ENCODE measurements around the gene KLF1. TPM values are rescaled to one million over a fixed set of nuclear protein-coding genes. Genes with fewer than 3 reads are reported as not detected.
A peak's percentile ranks its signal among the peaks of the same experiment; 100 is the strongest.

KLF1 gene
- total and polyA plus RNA-seq, 2 of the 13 experiments (the other 11 are each of a cell fraction or from before 2014, with no cell fraction given) = not detected

- TF ChIP-seq ZNF430 (CRISPR knock-in tag; IDR thresholded peaks at IDR 0.05) (no peak), SP140L (CRISPR knock-in tag; IDR thresholded peaks at IDR 0.05; ENCODE audit: borderline replicate concordance) (no peak), PHB2 (IDR thresholded peaks at IDR 0.05; ENCODE audit: partially characterized antibody) (no peak), ZZZ3 (CRISPR knock-in tag; IDR thresholded peaks at IDR 0.05; ENCODE audit: borderline replicate concordance) (no peak; the same call in 1 of the 2 replicates), BCLAF1 (IDR thresholded peaks at IDR 0.05) (no peak), MYNN (CRISPR knock-in tag; IDR thresholded peaks at IDR 0.05; ENCODE audit: low read depth) (no peak), ZNF616 (CRISPR knock-in tag; IDR thresholded peaks at IDR 0.05; ENCODE audit: low read depth) (0 out of 2 replicates have a peak, but pooled peaks have one; percentile 33), PAWR (CRISPR knock-in tag; IDR thresholded peaks at IDR 0.05; ENCODE audit: borderline replicate concordance) (no peak), ZNF691 (CRISPR knock-in tag; IDR thresholded peaks at IDR 0.05; ENCODE audit: borderline replicate concordance, low read depth) (peak; percentile 99), ZBTB8A (CRISPR knock-in tag; IDR thresholded peaks at IDR 0.05; ENCODE audit: borderline replicate concordance, low read depth) (no peak), MAFG (CRISPR knock-in tag; IDR thresholded peaks at IDR 0.05) (no peak), FOXP1 (IDR thresholded peaks at IDR 0.05) (no peak), FOXP1 (CRISPR knock-in tag; IDR thresholded peaks at IDR 0.05) (no peak), PLSCR1 (CRISPR knock-in tag; IDR thresholded peaks at IDR 0.05; ENCODE audit: borderline replicate concordance) (peak; percentile 49; the same call in 1 of the 2 replicates), RELA (CRISPR knock-in tag; IDR thresholded peaks at IDR 0.05) (no peak; the same call in 1 of the 2 replicates), ZNF530 (CRISPR knock-in tag; IDR thresholded peaks at IDR 0.05; ENCODE audit: low read depth) (0 out of 2 replicates have a peak, but pooled peaks have one; percentile 27), ATM (IDR thresholded peaks at IDR 0.05; ENCODE audit: borderline replicate concordance) (no peak), NFIB (CRISPR knock-in tag; IDR thresholded peaks at IDR 0.05; ENCODE audit: borderline replicate concordance) (no peak), ZBTB34 (CRISPR knock-in tag; IDR thresholded peaks at IDR 0.05) (0 out of 2 replicates have a peak, but pooled peaks have one; percentile 43), ZNF12 (CRISPR knock-in tag; IDR thresholded peaks at IDR 0.05) (no peak), STAT6 (CRISPR knock-in tag; IDR thresholded peaks at IDR 0.05; ENCODE audit: borderline replicate concordance) (no peak)
Measured at GRCh38 chr19:12933287-12934072, 46.5 kb upstream of the KLF1 start, which contains the start of gene FARSA (continued).
